Fibroblast of villous mesenchyme (primary cell): ENCODE data around the gene THSD7B. TPM values are rescaled to one million over a fixed set of nuclear protein-coding genes. Genes with fewer than 3 reads are reported as not detected.

Experiments
- DNase-seq: peaks from one replicate; pipeline ENCODE4 v3.0.0-alpha.2; 2010; ENCODE audit warnings: low read depth
- H3K4me3 ChIP-seq: 2 replicates; pipeline ENCODE4 v1.5.1; 2011; ENCODE audit warnings: low read depth, mild to moderate bottlenecking, low read length
- total RNA-seq: library from RNA; depleted of rRNA; stranded (reverse); fragments of >200 nt; gene quantifications from 2 replicates; pipeline ENCODE4 v1.2.3, GENCODE V29; 2012
- TF ChIP-seq, protein P1 (sequence below): IDR thresholded peaks from 2 replicates; pipeline ENCODE4 v1.5.1; 2012; ENCODE audit warnings: low read depth, mild to moderate bottlenecking, low read length; ENCODE audit not compliant: insufficient read depth

THSD7B gene
- total RNA-seq, 1 donor, result 1.3 TPM

GRCh38 chr2:137020452-137021196 lies 255.3 kb downstream of the THSD7B start:
- TF ChIP-seq, protein P1, sequence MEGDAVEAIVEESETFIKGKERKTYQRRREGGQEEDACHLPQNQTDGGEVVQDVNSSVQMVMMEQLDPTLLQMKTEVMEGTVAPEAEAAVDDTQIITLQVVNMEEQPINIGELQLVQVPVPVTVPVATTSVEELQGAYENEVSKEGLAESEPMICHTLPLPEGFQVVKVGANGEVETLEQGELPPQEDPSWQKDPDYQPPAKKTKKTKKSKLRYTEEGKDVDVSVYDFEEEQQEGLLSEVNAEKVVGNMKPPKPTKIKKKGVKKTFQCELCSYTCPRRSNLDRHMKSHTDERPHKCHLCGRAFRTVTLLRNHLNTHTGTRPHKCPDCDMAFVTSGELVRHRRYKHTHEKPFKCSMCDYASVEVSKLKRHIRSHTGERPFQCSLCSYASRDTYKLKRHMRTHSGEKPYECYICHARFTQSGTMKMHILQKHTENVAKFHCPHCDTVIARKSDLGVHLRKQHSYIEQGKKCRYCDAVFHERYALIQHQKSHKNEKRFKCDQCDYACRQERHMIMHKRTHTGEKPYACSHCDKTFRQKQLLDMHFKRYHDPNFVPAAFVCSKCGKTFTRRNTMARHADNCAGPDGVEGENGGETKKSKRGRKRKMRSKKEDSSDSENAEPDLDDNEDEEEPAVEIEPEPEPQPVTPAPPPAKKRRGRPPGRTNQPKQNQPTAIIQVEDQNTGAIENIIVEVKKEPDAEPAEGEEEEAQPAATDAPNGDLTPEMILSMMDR, result no peak
- H3K4me3 ChIP-seq, result no peak overlapping the region
- DNase-seq, result no peak

DNA sequence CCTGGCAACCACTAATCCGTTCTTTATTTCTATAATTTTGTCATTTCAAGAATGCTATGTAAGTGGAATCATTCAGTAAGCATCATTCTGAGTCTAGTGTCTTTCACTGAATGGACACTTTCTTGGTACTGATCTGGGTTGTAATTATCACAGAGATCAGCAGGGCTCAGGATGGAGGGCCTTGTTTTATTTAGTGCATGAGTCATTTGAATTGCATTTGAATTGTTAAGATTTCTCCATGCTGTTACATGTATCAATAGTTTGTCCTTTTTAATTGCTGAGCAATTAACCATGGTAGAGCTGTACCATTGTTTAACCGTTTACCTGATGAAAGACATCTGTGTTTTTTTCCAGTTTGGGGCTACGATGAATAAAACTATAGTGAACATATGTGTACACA lies 256.4 kb downstream of the THSD7B start:
- H3K4me3 ChIP-seq, result no peak overlapping the region
- DNase-seq, result no peak
- TF ChIP-seq, protein P1, result no peak

GRCh38 chr2:137023205-137023604 lies 257.9 kb downstream of the THSD7B start:
- TF ChIP-seq, protein P1, result no peak
- H3K4me3 ChIP-seq, result no peak overlapping the region
- no peak for DNase-seq

- TF ChIP-seq, protein P1, result no peak
- no peak for DNase-seq
- H3K4me3 ChIP-seq, result no peak overlapping the region
Observed at GRCh38 chr2:137031731-137032130, 266.4 kb downstream of the THSD7B start.

- DNase-seq, result no peak
- H3K4me3 ChIP-seq, result no peak overlapping the region
- TF ChIP-seq, protein P1, result no peak
Observed at GRCh38 chr2:137036619-137037018, 271.3 kb downstream of the THSD7B start.

DNA sequence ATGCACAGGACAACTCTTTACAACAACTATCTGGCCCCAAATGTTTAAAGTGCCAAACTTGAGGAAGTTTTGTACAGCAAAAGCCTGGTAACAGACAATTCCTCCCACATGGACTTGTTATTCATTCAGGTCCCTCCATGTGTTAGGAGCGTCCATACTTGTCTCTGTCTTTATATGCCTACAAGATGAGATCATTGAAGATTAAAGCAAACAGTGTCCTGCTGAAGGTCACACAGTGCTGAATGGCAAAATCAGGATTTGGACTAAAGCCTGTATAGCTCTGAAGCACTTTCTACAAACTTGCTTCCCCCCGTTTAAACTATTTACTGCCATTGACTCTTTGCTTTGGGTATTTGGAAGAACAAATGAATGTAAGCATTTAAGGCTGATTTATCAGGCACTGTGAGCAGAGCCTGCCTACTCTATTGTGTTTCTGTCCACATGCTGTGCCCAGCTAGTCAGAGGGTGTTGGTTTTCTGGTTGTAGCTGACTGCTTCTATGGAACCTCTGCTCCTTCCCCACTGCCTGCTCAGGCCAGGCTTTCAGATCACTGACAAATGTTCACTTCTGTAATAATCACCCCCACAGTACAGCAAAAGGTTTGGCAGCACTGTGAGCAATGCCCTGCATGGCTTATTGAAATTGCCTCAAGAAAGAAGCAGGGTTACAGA lies 274.3 kb downstream of the THSD7B start:
- no peak overlapping the region for H3K4me3 ChIP-seq
- TF ChIP-seq, protein P1, result no peak
- DNase-seq, result no peak
